Ishikawa (cell line): ENCODE results near the gene PGBD5.
A peak's percentile ranks its signal among the peaks of the same experiment; 100 is the strongest.

Source experiments
- CEBPB ChIP-seq: IDR thresholded peaks from 2 replicates; pipeline ENCODE4 v1.6.1; 2012
- CREB1 ChIP-seq: IDR thresholded peaks from 2 replicates; pipeline ENCODE4 v1.6.1; 2012; ENCODE audit warnings: low read depth
- EGR1 ChIP-seq: IDR thresholded peaks from 2 replicates; pipeline ENCODE4 v1.6.1; 2012
- EP300 ChIP-seq: IDR thresholded peaks from 2 replicates; pipeline ENCODE4 v1.6.1; 2012; ENCODE audit warnings: borderline replicate concordance
- FOXM1 ChIP-seq: IDR thresholded peaks from 2 replicates; pipeline ENCODE4 v1.6.1; 2012; ENCODE audit warnings: low read depth, borderline replicate concordance
- MAX ChIP-seq: IDR thresholded peaks from 2 replicates; pipeline ENCODE4 v1.6.1; 2012
- NFIC ChIP-seq: IDR thresholded peaks from 2 replicates; pipeline ENCODE4 v1.6.1; 2012
- RAD21 ChIP-seq: IDR thresholded peaks from 2 replicates; pipeline ENCODE4 v1.6.1; 2012; ENCODE audit warnings: low read depth
- TAF1 ChIP-seq: IDR thresholded peaks from 2 replicates; pipeline ENCODE4 v1.6.1; 2012; ENCODE audit warnings: low read depth, mild to moderate bottlenecking
- TCF12 ChIP-seq: IDR thresholded peaks from 2 replicates; pipeline ENCODE4 v1.6.1; 2012; ENCODE audit warnings: low read depth
- TEAD4 ChIP-seq: IDR thresholded peaks from 2 replicates; pipeline ENCODE4 v1.6.1; 2012
- USF1 ChIP-seq: IDR thresholded peaks from 2 replicates; pipeline ENCODE4 v1.6.1; 2012
- YY1 ChIP-seq: IDR thresholded peaks from 2 replicates; pipeline ENCODE4 v1.6.1; 2012; ENCODE audit warnings: low read depth
- ZBTB7A ChIP-seq: IDR thresholded peaks from 2 replicates; pipeline ENCODE4 v1.6.1; 2012; ENCODE audit warnings: low read depth
- TF ChIP-seq, protein P1 (sequence below): IDR thresholded peaks from 2 replicates; pipeline ENCODE4 v1.6.1; 2012; ENCODE audit warnings: low read depth, mild to moderate bottlenecking

Gene PGBD5

DNA sequence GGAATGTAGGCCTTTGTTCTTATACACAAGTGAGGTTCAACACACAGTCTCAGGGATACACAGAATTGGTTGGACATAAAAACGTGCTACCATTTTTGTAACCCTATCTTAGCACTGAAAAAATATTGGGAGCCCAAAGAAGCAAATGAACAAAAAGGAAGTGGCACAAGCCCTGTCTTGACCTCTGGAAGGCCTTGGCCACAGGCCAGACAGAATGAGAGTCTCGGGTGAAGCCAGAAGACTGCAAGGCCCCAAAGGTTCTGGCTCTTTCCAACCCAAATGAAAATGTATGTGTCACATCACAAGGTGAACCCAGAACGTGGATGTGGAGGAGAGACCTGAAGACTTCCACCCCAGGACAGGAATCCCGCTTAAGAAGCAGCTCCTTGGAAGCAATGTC lies 57.3 kb downstream of the PGBD5 start:
- TF ChIP-seq TCF12, result no peak
- no peak for TF ChIP-seq FOXM1
- no peak for TF ChIP-seq RAD21
- no peak for TF ChIP-seq TAF1
- TF ChIP-seq ZBTB7A, result no peak
- TF ChIP-seq MAX, result no peak

DNA sequence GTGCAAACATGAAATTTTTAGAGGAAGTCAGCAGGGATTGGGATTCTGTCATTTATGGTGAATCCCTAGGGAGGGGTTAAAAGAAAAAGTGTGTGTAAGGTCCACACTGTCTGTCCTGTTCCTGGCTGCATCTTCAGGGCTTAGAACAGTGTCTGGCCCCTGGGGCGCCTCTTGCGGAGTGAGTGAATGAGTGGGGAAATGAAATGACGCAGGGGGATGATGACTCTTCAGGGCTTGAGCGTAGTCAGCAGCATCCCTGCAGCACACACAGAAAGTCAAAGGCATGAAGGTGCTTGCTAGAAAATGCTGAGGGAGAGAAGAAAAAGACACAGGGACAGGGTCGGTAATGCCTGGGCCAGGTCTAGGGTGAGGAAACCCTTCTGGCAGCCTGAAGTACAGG lies 57.8 kb downstream of the PGBD5 start:
- TF ChIP-seq TCF12, result no peak
- TF ChIP-seq CREB1, result no peak
- TF ChIP-seq NFIC, result no peak
- TF ChIP-seq YY1, result no peak
- TF ChIP-seq RAD21, result no peak
- TF ChIP-seq CEBPB, result no peak
- TF ChIP-seq EP300, result no peak
- TF ChIP-seq USF1, result no peak
- no peak for TF ChIP-seq TAF1
- no peak for TF ChIP-seq ZBTB7A
- TF ChIP-seq FOXM1, result no peak
- TF ChIP-seq TEAD4, result no peak
- TF ChIP-seq MAX, result no peak
- TF ChIP-seq, protein P1, sequence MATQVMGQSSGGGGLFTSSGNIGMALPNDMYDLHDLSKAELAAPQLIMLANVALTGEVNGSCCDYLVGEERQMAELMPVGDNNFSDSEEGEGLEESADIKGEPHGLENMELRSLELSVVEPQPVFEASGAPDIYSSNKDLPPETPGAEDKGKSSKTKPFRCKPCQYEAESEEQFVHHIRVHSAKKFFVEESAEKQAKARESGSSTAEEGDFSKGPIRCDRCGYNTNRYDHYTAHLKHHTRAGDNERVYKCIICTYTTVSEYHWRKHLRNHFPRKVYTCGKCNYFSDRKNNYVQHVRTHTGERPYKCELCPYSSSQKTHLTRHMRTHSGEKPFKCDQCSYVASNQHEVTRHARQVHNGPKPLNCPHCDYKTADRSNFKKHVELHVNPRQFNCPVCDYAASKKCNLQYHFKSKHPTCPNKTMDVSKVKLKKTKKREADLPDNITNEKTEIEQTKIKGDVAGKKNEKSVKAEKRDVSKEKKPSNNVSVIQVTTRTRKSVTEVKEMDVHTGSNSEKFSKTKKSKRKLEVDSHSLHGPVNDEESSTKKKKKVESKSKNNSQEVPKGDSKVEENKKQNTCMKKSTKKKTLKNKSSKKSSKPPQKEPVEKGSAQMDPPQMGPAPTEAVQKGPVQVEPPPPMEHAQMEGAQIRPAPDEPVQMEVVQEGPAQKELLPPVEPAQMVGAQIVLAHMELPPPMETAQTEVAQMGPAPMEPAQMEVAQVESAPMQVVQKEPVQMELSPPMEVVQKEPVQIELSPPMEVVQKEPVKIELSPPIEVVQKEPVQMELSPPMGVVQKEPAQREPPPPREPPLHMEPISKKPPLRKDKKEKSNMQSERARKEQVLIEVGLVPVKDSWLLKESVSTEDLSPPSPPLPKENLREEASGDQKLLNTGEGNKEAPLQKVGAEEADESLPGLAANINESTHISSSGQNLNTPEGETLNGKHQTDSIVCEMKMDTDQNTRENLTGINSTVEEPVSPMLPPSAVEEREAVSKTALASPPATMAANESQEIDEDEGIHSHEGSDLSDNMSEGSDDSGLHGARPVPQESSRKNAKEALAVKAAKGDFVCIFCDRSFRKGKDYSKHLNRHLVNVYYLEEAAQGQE, result no peak
- no peak for TF ChIP-seq EGR1

GRCh38 chr1:230366504-230366915 lies 59.6 kb downstream of the PGBD5 start:
- no peak for TF ChIP-seq USF1
- TF ChIP-seq NFIC, result no peak
- TF ChIP-seq, protein P1, result peak; percentile 41; the same call in 1 of the 2 replicates

GRCh38 chr1:230365723-230366307 lies 60.3 kb downstream of the PGBD5 start:
- no peak for TF ChIP-seq CREB1

GRCh38 chr1:230362949-230363348 lies 63.2 kb downstream of the PGBD5 start:
- TF ChIP-seq USF1 (no peak), FOXM1 (no peak)

GRCh38 chr1:230361941-230362340 lies 64.2 kb downstream of the PGBD5 start:
- TF ChIP-seq RAD21 (no peak), CEBPB (no peak), NFIC (no peak), EGR1 (no peak), CREB1 (no peak), EP300 (no peak), FOXM1 (no peak), TEAD4 (no peak), USF1 (no peak), TCF12 (no peak), MAX (no peak), TAF1 (no peak), ZBTB7A (no peak), YY1 (no peak)
- TF ChIP-seq, protein P1, result no peak
